ENCODE measurements around the gene PLEKHG4B.
"Not testable (repeated sequence)": the region's sequence is repeated elsewhere in the genome, so short reads cannot be mapped to it uniquely, and the experiment has no call there.

The PLEKHG4B gene

DNA sequence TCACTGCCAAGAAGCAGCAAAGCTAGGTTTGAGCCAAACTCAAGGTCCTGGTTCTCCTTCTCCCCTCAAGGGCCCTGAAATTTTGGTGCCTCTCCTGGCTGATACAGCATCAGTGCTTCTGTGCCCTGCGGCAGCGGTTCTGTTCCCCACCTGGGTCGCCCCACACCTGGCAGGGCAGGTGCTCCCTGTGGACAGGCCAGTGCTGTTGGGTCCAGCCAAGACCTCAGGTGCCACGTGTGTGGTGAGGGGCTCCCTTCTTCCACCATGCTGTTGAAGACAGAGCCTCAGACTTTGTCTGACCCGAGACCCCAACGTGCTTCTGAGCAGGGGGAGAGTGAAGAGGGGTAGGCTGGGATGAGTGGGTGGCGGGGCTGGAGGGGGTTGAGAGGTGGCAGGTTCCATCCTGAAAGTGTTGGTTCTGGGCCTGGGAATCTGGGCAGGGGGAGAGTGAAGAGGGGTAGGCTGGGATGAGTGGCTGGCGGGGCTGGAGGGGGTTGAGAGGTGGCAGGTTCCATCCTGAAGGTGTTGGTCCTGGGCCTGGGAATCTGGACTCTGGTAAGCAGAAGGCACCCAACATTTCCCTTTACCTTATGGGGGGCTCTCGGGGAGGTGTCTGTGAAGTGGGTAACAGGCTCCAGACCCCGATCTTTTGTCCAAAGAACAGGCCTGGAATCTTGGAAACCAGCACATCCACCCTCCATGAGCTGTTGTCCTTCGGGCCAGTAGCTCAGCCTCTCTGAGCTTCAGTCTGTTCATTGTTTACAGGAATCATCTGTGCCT, 2.3 kb downstream of the PLEKHG4B start:
- DNase-seq (ENCODE audit: low read depth in 1 of 2, low spot score in 1 of 2) = no peak

DNA sequence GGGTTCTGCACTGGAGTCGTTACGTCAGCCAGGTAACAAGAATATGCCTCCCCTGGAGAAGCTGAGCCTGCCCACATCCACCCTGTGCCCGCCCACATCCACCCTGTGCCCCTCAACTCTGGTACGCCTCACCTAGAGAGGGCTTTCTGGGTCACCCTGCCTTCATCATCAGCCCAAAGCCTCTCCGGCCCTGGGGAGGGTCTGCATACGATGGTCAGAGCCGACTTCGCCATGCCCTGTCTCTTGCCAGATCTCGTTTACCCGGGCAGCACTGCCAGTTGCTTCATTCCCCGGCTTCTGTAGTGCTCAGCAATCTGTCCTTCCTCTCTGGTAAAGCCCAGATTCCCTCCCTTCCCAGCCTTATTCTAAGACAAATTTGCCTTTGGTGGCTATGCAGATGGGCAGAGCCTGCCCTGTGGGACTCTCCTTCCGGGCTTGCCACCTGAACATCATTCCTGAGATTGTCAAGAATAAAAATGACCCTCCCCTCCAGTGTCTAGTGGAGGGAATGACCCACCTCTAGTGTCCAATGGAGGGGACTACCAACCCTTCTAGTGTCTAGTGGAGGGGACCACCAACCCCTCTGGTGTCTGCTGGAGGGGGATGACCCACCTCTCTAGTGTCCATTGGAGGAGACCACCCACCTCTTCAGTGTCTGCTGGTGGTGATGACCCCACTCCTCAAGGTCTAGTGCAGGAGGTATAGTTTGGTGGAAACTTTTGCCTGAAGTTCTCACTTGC, 3.4 kb downstream of the PLEKHG4B start:
- DNase-seq (ENCODE audit: low read depth in 1 of 2, low spot score in 1 of 2) = no peak

DNA sequence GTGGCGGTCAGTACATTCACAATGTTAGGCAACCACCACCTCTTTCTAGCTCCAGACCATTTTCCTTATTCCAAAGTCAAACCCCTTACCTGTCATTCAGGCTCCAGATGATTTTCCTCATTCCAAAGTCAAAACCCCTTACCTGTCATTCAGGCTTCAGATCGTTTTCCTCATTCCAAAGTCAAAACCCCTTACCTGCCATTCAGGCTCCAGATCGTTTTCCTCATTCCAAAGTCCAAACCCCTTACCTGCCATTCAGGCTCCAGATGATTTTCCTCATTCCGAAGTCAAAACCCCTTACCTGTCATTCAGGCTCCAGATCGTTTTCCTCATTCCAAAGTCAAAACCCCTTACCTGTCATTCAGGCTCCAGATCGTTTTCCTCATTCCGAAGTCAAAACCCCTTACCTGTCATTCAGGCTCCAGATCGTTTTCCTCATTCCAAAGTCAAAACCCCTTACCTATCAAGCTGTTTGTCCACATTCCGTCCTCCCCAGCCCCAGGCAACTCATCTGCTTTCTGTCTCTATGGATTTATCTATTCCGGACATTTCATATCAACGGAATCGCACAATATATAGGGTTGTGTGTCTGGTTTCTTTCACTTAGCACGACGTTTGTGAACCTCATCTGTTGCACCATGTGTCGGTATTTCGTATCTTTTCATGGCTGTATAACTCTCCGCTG, 5.2 kb downstream of the PLEKHG4B start:
- DNase-seq (ENCODE audit: low read depth in 1 of 2, low spot score in 1 of 2) = no peak

DNA sequence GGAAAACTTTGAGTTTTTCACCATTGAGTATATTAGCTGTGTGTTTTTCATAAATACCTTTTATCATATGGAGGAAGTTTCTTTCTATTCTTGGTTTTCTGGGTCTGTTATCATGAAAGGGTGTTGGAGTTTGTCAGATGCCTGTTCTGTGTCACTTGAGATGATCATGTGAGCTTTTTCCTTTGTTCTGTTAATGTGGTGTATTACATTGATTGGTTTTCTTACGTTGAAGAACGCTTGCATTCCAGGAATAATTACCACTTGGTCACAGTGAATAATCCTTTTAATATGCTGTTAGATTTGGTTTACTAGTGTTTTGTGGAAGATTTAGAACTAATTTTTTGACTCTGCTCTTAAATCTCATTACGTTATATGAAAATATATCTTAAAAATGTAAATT, 7.8 kb downstream of the PLEKHG4B start:
- DNase-seq (ENCODE audit: low read depth in 1 of 2, low spot score in 1 of 2) = no peak

DNA sequence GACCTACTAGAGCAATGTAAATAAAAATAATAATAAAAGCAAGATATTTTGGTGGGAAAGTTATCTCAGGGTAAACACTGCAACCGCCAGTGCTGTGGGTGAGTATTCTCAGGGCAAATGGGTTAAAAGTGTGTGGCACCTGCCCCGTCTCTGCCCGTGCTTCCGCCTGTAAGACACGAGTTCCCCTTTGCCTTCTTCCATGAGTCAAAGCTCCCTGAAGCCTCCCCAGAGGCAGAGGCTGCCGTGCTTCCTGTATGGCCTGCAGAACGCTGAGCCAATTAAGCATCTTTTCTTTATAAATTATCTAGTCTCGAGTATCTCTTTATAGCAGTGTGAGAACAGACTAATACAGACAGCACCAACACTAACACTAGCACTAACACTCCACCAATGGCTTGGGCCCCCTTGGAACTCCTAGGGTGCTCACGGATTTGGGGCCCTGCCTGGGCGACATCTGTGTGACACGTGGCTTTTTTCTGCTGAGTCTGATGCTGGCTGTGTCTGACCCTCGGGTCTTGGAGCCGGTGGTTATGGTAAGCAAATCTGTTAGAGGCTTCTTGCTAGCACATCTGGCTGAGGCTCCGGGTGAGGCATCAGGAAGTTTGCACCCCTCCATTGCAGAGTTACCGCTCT, 10.6 kb downstream of the PLEKHG4B start:
- DNase-seq (ENCODE audit: low read depth in 1 of 2, low spot score in 1 of 2) = no peak

DNA sequence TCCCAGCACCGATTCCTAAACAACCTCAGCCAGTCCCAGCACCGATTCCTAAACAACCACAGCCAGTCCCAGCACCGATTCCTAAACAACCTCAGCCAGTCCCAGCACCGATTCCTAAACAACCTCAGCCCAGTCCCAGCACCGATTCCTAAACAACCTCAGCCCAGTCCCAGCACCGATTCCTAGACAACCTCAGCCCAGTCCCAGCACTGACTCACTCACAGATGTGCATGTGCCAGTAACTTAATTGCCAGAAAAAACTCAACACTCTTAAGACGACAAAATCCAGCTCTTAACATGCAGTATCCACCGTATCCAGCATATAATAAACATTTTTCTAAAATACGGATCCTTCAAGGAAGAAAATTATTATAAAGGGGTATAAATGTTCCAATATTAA, 12.1 kb downstream of the PLEKHG4B start:
- DNase-seq (ENCODE audit: low read depth in 1 of 2, low spot score in 1 of 2) = not testable (repeated sequence)

DNA sequence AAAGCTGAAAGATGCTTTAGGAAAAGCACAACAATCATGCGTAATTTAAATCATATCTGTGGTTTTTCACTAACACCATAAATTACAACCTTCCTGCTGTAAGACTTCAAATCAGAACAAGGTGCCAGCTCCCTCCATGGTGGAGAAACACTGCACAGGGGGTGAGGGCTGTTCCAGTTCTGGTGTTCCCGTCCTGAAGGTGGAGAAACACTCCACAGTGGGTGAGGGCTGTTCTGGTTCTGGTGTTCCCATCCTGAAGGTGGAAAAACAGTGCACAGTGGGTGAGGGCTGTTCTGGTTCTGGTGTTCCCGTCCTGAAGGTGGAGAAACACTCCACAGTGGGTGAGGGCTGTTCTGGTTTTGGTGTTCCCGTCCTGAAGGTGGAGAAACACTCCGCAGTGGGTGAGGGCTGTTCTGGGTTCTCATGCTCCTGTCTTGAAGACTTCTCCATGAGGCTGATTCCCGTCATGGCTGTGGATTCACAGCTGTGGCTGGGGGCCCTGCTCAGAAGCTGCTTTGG, 12.9 kb downstream of the PLEKHG4B start:
- no peak for DNase-seq (ENCODE audit: low read depth in 1 of 2, low spot score in 1 of 2)

DNA sequence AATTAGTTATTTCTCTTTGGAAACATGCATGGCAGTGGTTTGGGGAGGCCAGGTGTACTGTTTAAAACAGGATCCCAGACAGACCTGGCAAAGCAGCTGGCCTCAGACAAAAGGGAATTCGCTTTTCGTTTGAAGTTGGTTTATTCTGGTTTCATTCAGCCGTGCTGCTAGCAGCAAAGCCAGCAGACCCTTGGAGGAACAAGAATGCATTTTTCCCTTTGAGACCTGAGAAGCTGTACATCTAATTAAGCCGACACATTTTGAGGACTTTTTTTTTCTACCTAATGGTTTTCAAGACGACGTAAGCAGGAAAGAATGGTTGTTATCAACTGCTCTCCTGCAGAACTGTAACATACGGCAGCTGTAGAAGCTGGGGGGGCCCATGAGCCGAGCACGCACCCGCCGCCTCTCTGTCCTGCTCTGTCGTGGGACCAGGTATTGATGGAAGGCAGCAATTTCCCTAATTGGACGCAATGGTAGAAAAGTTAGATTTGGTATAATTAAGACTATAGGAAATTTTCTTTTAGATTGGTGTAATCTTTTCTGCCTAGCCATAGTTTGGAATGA, 13.6 kb downstream of the PLEKHG4B start:
- DNase-seq (ENCODE audit: low read depth in 1 of 2, low spot score in 1 of 2) = no peak

DNA sequence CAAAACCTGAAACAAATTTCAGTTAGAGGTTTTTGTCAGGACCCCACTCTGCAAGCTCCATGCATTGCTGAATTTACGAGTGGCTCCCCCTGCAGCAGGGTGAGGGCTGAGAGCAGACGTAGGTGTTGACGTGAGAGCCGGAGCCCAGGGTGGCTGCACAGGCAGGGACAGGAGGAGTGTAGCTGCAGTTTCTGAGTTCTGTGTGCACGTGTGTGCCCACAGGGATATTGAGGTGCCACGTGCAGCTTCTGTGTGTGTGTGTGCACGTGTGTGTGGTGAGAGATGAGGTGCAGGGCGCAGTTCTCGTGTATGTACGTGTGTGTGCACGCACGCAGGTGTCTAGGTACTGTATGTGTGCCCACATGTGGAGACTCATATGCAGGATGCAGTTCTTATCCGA, 14.6 kb downstream of the PLEKHG4B start:
- DNase-seq (ENCODE audit: low read depth in 1 of 2, low spot score in 1 of 2) = no peak

DNA sequence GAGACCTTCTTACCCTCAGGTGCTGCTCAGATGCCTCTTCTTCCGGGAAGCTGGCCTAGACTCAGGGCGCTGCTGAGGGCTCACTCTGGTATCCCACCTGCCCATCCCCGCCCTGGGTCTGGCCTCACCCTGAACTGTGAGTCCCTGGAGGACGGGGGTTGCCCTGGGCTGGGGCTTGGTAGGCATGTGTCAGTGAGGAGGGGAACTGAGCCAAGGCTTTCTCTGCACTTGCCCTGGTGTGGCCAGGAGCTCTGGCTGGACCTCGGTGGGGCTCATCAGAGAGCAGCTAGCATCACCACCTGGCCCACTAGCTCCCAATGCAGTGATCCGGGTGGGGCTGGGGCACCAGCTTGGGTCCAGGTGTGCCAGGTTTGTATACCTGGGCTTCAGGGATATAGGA, 15.6 kb downstream of the PLEKHG4B start:
- no peak for DNase-seq (ENCODE audit: low read depth in 1 of 2, low spot score in 1 of 2)

DNA sequence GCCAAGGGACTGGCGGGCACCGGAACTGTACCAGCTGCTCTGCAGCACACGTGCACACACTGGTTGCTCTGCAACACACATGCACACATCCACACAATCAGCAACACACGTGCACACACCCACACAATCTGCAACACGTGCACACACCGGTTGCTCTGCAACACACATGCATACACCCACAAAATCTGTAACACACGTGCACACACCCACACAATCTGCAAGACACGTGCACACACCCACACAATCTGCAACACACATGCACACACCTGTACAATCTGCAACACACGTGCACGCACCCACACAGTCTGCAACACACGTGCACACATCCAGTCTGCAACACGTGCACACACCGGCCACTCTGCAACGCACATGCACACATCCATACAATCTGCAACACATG, 17.9 kb downstream of the PLEKHG4B start:
- DNase-seq (ENCODE audit: low read depth in 1 of 2, low spot score in 1 of 2) = no peak

DNA sequence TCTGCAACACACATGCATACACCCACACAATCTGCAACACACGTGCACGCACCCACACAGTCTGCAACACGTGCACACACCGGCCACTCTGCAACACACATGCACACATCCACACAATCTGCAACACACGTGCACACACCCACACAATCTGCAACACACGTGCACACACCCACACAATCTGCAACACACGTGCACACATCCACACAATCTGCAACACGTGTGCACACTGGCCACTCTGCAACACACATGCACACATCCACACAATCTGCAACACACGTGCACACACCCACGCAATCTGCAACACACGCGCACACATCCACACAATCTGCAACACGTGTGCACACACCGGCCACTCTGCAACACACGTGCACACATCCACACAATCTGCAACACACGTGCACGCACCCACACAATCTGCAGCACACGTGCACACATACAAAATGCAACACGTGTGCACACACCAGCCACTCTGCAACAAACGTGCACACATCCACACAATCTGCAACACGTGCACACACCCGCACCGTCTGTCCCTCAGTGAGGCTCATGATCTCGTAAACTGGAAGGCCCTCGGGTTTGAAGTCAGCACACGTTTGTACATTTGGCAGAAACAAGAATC, 18.4 kb downstream of the PLEKHG4B start:
- DNase-seq (ENCODE audit: low read depth in 1 of 2, low spot score in 1 of 2) = no peak

DNA sequence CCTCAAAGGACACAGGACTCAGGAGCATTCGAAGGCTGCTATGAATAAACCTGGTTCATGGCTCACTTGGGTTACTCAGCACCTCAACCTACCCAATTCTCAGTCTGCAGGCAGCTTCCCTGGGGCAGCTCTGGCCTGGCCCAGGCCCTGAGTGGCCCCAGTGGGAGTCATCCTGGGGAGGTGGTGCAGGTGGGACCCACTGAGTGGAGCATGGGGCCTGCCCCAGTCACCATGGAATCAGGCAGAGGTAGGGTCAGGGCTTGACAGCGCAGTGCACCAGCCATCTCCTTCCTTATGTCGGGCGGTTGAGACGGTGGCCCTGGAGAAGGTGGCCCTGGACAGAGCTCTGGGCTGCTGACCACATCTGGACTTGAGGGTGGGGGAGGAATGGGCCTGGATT, 19.2 kb downstream of the PLEKHG4B start:
- DNase-seq (ENCODE audit: low read depth in 1 of 2, low spot score in 1 of 2) = no peak

DNA sequence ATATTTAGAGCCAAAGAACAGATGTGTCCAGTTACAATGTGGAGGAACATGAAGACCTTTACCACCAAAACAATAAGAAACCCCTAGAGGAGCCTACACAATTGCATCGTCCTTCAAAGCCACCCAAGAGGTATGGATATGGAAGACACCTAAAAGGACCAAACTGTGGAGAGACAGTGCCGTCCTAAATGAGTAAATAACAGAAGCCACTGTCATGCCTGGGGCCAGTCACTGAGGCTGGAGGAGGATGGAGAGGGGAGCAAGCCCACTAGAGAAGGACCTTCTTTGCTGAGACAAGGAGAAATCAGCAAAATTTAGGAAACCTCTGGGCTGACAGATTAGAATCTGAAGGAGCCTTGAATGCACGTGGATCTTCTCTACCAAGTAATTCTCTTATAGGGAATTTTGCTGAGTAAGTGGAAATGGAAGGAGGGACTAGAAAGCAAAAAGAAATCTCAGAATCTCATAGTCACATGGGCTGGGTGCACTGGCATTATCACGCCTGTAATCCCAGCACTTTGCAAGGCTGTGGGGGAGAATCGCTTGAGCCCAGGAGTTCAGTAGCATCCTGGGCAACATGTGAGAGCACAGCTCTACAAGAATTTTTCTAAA, 27.6 kb downstream of the PLEKHG4B start:
- DNase-seq (ENCODE audit: low read depth in 1 of 2, low spot score in 1 of 2) = no peak

DNA sequence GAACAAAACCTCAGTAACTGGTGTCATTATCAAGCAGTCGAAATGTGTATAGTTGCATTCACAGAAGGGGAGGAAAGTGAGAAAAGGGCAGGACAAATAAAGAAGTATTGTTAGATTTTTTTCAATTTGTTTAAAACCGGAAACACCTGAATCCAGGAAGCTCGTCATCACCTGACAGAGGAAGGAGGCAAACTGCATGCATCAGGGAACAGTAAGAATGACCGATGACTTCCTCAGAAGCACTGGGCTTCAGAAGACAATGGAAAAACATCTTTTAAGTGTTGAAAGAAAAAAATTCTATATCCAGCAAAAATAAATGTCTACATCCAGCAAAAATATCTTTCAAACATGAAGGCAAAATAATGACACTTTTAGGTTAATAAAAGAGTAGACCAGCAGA, 29.5 kb downstream of the PLEKHG4B start:
- DNase-seq (ENCODE audit: low read depth in 1 of 2, low spot score in 1 of 2) = no peak

DNA sequence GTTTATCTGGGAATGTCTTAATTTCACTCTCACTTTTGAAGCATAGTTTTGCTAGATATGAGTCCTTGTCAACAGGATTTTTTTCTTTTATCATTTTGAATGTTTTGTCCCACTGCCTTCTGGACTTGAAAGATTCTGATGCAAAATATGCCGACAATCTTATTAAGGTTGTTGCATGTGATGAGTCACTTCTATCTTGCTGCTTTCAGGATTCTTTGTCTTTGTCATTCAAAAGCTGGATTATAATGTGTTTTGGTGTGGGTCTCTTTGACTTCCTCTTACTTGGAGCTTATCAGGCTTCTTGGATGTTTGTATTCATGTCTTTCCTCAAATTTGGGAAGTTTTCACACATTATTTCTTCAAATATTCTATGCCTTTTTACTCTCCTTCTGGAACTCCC, 33.8 kb downstream of the PLEKHG4B start:
- no peak for DNase-seq (ENCODE audit: low read depth in 1 of 2, low spot score in 1 of 2)

DNA sequence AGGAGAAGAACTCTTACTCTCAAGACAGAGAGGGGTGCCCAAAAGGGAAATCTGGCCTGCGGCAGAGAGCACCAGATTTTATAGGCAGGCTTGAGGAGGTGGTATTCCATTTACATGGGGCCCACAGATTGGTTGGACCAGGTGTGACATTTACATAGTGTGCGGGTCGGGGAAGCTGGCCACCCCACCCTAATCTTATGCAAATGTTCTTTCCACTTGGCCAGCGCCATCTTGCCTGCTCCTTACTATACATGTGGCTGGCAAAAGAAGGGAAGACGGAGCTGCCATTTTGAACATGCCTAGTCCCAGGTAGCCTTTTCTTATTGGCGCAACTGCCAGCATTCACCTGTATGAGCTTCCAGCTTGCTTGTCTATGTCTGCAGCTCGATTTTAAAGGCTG, 34.8 kb downstream of the PLEKHG4B start:
- DNase-seq (ENCODE audit: low read depth in 1 of 2, low spot score in 1 of 2) = no peak

DNA sequence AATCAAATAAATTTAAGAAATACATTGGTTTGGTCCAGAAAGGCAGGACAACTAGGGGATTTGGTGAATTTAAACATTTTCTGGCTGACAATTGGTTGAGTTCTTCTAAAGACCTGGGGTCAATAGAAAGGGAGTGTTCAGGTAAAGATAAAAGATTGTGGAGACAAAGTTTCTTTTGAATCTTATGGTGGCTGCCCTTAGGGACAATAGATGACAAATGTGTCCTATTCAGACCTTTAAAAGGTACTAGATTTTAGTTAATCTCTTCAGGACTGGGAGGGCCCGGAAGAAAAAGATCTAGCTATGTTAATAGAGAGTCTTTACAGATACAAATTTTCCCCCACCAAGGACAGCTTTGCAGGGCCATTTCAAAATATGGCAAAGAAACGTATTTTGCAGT, 35.9 kb downstream of the PLEKHG4B start:
- no peak for DNase-seq (ENCODE audit: low read depth in 1 of 2, low spot score in 1 of 2)

DNA sequence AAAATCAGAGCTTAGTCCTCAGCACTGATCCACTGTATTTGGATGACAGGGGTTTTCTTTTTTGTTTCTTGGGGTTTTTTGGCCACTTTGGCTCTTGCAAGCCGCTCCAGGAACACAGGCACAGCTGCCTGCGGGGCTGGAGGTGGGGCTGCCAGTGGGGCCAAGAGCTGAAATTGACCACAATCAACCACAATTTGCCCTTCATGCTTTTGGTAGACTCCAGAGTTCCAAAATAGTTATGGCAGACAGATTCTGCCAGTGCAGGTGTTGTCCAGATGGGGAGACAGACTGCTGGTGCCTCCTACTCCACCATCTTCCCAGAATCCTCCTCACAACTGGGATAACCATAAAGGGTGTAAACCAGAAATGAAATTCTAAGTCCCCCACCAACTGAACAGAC, 36.5 kb downstream of the PLEKHG4B start:
- no peak for DNase-seq (ENCODE audit: low read depth in 1 of 2, low spot score in 1 of 2)

DNA sequence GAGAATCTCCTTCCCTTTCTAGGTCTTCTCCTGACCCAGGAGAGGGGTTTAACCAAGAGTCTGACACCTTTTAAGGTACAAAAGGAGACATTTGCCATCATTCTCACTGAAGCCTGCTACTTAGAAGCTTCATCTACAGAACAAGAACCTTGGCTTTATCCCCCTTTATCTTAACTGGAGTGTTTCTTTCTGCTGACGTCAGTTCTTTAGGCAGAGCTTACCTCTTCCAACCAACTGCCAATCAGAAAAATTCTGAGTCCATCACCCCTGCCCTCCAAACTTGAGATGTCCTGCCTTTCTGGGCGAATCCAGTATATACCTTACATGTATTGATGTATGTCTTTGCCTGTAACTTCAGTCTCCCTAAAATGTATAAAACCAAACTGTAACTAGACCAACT, 37.2 kb downstream of the PLEKHG4B start:
- DNase-seq (ENCODE audit: low read depth in 1 of 2, low spot score in 1 of 2) = no peak
